ENCODE data around the gene ETDB.

DNA sequence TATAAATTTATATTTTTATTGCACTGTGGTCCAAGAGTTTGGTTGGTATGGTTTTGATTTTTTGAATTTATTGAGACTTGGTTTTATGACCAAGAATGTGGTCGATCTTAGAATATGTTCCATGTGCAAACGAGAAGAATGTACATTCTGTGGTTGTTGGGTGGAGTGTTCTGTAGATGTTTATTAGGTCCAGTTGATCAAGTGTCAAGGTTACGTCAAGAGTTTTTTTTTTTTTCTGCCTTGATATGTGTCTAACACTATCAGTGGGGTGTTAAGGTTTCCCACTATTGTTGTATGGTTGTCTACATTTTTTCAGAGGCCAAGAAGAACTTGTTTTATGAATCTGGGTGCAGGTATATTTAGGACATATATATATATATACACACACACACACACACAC lies 10.8 kb downstream of the ETDB start:
- TF ChIP-seq, protein P1, sequence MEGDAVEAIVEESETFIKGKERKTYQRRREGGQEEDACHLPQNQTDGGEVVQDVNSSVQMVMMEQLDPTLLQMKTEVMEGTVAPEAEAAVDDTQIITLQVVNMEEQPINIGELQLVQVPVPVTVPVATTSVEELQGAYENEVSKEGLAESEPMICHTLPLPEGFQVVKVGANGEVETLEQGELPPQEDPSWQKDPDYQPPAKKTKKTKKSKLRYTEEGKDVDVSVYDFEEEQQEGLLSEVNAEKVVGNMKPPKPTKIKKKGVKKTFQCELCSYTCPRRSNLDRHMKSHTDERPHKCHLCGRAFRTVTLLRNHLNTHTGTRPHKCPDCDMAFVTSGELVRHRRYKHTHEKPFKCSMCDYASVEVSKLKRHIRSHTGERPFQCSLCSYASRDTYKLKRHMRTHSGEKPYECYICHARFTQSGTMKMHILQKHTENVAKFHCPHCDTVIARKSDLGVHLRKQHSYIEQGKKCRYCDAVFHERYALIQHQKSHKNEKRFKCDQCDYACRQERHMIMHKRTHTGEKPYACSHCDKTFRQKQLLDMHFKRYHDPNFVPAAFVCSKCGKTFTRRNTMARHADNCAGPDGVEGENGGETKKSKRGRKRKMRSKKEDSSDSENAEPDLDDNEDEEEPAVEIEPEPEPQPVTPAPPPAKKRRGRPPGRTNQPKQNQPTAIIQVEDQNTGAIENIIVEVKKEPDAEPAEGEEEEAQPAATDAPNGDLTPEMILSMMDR (IDR thresholded peaks at IDR 0.05) = no peak
- TF ChIP-seq POLR2A (IDR thresholded peaks at IDR 0.05) (no peak), POLR2AphosphoS5 (IDR thresholded peaks at IDR 0.05) (no peak)

Measured in sigmoid colon (tissue), 4 donors.